Activated CD4-positive, alpha-beta T cell treated with anti-CD3 and anti-CD28 coated beads, Interleukin-2, amount 50 U/mL, for 4 hours (primary cell): Measurements from ENCODE around the gene RNU7-1.
A peak's percentile ranks its signal among the peaks of the same experiment; 100 is the strongest.

Experiments used
- DNase-seq, 2 experiments: peaks; one replicate each; pipeline ENCODE4 v3.0.0-alpha.2; 2020

The RNU7-1 gene

GRCh38 chr12:6966351-6966750 lies 22.7 kb downstream of the RNU7-1 start:
- no peak for DNase-seq

GRCh38 chr12:6967651-6968100 lies 24.1 kb downstream of the RNU7-1 start:
- DNase-seq, result no peak

- no peak for DNase-seq
Observed at GRCh38 chr12:6968426-6968825, 24.8 kb downstream of the RNU7-1 start.

- peak in 1 of 2 experiments; percentile 23 for DNase-seq
Observed at GRCh38 chr12:6970096-6970527, 26.5 kb downstream of the RNU7-1 start.

GRCh38 chr12:6974180-6974579 lies 30.6 kb downstream of the RNU7-1 start:
- no peak for DNase-seq

- DNase-seq, result no peak
Observed at GRCh38 chr12:6975297-6976032, 31.8 kb downstream of the RNU7-1 start.

- no peak for DNase-seq
Observed at GRCh38 chr12:6977653-6978052, 34.0 kb downstream of the RNU7-1 start.

- no peak for DNase-seq
Observed at GRCh38 chr12:6978188-6978587, 34.6 kb downstream of the RNU7-1 start.

GRCh38 chr12:6978611-6979011 lies 35.0 kb downstream of the RNU7-1 start:
- no peak for DNase-seq

- no peak for DNase-seq
Observed at GRCh38 chr12:6979021-6979420, 35.4 kb downstream of the RNU7-1 start.

- DNase-seq, result no peak
Observed at GRCh38 chr12:6979453-6979852, 35.8 kb downstream of the RNU7-1 start.

GRCh38 chr12:6980075-6980474 lies 36.5 kb downstream of the RNU7-1 start:
- DNase-seq, result no peak

GRCh38 chr12:6980740-6981139 lies 37.1 kb downstream of the RNU7-1 start:
- DNase-seq, result no peak

GRCh38 chr12:6981152-6982052 lies 37.8 kb downstream of the RNU7-1 start:
- DNase-seq, result no peak

GRCh38 chr12:6982532-6982931 lies 38.9 kb downstream of the RNU7-1 start:
- no peak for DNase-seq

- DNase-seq, result no peak
Observed at GRCh38 chr12:6987956-6988553, 44.4 kb downstream of the RNU7-1 start.
